Natural killer cell (primary cell): ENCODE measurements around the gene SERP1. TPM values are rescaled to one million over a fixed set of nuclear protein-coding genes. Genes with fewer than 3 reads are reported as not detected.

Experiments used
- ATAC-seq, 3 donors: fragments of 150-1000 bp in 2 of 3; fragments of 200-7000 bp in 1 of 3; cut with Tn5 transposase; 1 replicate in 1 of 3; 2 replicates in 2 of 3; pipeline ENCODE4 v1.10.0; 2021; ENCODE audit warnings: mild to moderate bottlenecking in 2 of 3, moderate library complexity in 2 of 3
- DNase-seq, 2 donors: peaks; one replicate each; pipeline versions ENCODE4 v3.0.0 to v3.0.0-alpha.2; 2013 to 2021; ENCODE audit warnings: mixed read lengths in 1 of 2
- H3K27ac ChIP-seq: one replicate; pipeline ENCODE4 v1.5.1; 2013; ENCODE audit warnings: mild to moderate bottlenecking, low read length
- H3K27me3 ChIP-seq: one replicate; pipeline ENCODE4 v1.6.1; 2013; ENCODE audit warnings: low read length; ENCODE audit not compliant: control insufficient read depth, insufficient read depth
- H3K36me3 ChIP-seq: one replicate; pipeline ENCODE4 v1.6.1; 2013; ENCODE audit warnings: low read length; ENCODE audit not compliant: control insufficient read depth, insufficient read depth
- H3K4me1 ChIP-seq: one replicate; pipeline ENCODE4 v1.6.1; 2013; ENCODE audit warnings: low read length; ENCODE audit not compliant: control insufficient read depth, insufficient read depth
- H3K4me3 ChIP-seq: one replicate; pipeline ENCODE4 v1.5.1; 2013; ENCODE audit warnings: low read length
- H3K9me3 ChIP-seq: one replicate; pipeline ENCODE4 v1.6.1; 2013; ENCODE audit warnings: low read length; ENCODE audit not compliant: control insufficient read depth, insufficient read depth
- H3K27ac Mint-ChIP-seq, 2 donors: one replicate each; pipeline ENCODE4 v1.8.0; 2022; ENCODE audit warnings: mild to moderate bottlenecking in 2 of 2, mixed read lengths in 2 of 2, moderate library complexity in 1 of 2
- H3K27me3 Mint-ChIP-seq, 2 donors: one replicate each; pipeline ENCODE4 v1.8.0; 2022; ENCODE audit warnings: low read depth in 2 of 2, mixed read lengths in 2 of 2
- H3K36me3 Mint-ChIP-seq: one replicate; pipeline ENCODE4 v1.8.0; 2022; ENCODE audit warnings: mixed read lengths
- H3K4me1 Mint-ChIP-seq, 2 donors: one replicate each; pipeline ENCODE4 v1.8.0; 2022; ENCODE audit warnings: mixed read lengths in 2 of 2
- H3K4me3 Mint-ChIP-seq: one replicate; pipeline ENCODE4 v1.8.0; 2022; ENCODE audit warnings: mild to moderate bottlenecking, moderate library complexity, mixed read lengths
- H3K9me3 Mint-ChIP-seq, 2 donors: one replicate each; pipeline ENCODE4 v1.8.0; 2022; ENCODE audit warnings: mixed read lengths in 2 of 2
- WGBS: methylation state at CpG from one replicate; pipeline ENCODE4 v1.1.7; 2013; ENCODE audit warnings: missing lambda C conversion rate; ENCODE audit not compliant: insufficient coverage; 5-methylcytosine and 5-hydroxymethylcytosine counted together
- intact Hi-C: fragments of 100-400 bp; cut with micrococcal nuclease; formaldehyde crosslinking; loops from one replicate; pipeline ENCODE4 v1.14.2; 2022
- total RNA-seq, 4 donors: library from RNA; stranded (reverse); fragments of 120-200 nt in 1 of 4; gene quantifications; one replicate each; pipeline versions ENCODE4 v1.2.3 to v1.2.4, GENCODE V29; 2013 to 2022
- TF ChIP-seq, protein P1 (sequence below): fragments of 200-600 bp; IDR thresholded peaks from one replicate; pipeline ENCODE4 v1.8.0; 2022; ENCODE audit warnings: antibody characterized with exemption

The SERP1 gene
- total RNA-seq, 3 donors from 2014 or later (not counting 1 experiment from before 2014, with no cell fraction given), result 91.1 to 106 (median 94.9) TPM

DNA sequence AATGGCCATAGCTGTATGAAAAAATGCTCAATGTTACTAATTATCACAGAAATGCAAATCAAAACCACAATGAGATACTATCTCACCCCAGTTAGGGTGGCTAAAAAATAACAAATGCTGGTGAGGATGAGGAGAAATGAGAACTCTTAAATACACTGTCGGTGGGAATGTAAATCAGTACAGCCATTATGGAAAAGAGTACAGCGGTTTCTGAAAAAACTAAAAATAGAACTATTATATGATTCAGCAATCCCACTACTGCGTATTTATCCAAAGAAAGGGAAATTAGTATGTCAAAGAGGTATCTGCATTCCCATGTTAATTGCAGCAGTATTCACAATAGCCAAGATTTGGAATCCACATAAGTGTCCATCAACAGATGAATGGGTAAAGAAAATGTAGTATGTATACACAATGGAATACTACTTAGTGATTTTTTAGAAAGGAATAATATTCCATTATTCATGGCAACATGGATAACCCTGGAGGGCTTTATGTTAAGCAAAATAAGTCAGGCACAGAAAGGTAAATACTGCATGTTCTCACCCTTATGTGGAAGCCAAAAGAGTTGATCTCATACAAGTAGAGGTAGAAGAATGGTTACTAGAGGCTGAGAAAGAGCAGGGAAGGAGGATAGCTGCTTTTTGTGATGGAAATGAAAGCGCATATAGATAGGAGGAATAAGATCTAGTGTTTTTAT is 35.0 kb downstream of the SERP1 start:
- Mint-ChIP-seq H3K4me3 (no peak overlapping the region), H3K27me3 (peaks cover 12 to 33% of the 10 kb centered on the region in 2 donors), H3K9me3 (no peaks in the 10 kb centered on the region), H3K36me3 (no peaks in the 10 kb centered on the region), H3K27ac (no peak overlapping the region), H3K4me1 (no peaks in the 10 kb centered on the region)
- TF ChIP-seq, protein P1, sequence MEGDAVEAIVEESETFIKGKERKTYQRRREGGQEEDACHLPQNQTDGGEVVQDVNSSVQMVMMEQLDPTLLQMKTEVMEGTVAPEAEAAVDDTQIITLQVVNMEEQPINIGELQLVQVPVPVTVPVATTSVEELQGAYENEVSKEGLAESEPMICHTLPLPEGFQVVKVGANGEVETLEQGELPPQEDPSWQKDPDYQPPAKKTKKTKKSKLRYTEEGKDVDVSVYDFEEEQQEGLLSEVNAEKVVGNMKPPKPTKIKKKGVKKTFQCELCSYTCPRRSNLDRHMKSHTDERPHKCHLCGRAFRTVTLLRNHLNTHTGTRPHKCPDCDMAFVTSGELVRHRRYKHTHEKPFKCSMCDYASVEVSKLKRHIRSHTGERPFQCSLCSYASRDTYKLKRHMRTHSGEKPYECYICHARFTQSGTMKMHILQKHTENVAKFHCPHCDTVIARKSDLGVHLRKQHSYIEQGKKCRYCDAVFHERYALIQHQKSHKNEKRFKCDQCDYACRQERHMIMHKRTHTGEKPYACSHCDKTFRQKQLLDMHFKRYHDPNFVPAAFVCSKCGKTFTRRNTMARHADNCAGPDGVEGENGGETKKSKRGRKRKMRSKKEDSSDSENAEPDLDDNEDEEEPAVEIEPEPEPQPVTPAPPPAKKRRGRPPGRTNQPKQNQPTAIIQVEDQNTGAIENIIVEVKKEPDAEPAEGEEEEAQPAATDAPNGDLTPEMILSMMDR, result no peak
- Histone ChIP-seq H3K27ac (no peak overlapping the region), H3K9me3 (no peaks in the 10 kb centered on the region), H3K27me3 (no peaks in the 10 kb centered on the region), H3K4me1 (no peaks in the 10 kb centered on the region), H3K4me3 (no peak overlapping the region), H3K36me3 (no peaks in the 10 kb centered on the region)
- WGBS, result no CpG with 5 or more reads among the region's 4 CpGs
- ATAC-seq (no peak), DNase-seq (no peak)
- intact Hi-C loops, result no loop called here

- Mint-ChIP-seq H3K27ac (no peak overlapping the region), H3K36me3 (no peaks in the 10 kb centered on the region), H3K9me3 (no peaks in the 10 kb centered on the region), H3K27me3 (peaks cover 12 to 26% of the 10 kb centered on the region in 2 donors), H3K4me1 (no peaks in the 10 kb centered on the region), H3K4me3 (no peak overlapping the region)
- ATAC-seq, result no peak
- H3K4me3 ChIP-seq, result no peak overlapping the region
- intact Hi-C loops, result no loop called here
- no peak overlapping the region for H3K27ac ChIP-seq
- no peaks in the 10 kb centered on the region for H3K4me1 ChIP-seq
- WGBS, result 89% methylated on average over 2 of the region's 2 CpGs
- no peaks in the 10 kb centered on the region for H3K9me3 ChIP-seq
- no peak for DNase-seq
- H3K27me3 ChIP-seq, result no peaks in the 10 kb centered on the region
- TF ChIP-seq, protein P1, result no peak
- H3K36me3 ChIP-seq, result no peaks in the 10 kb centered on the region
These were observed 36.5 kb downstream of the SERP1 start for GRCh38 chr3:150509780-150510179.

GRCh38 chr3:150508401-150508800 is 37.9 kb downstream of the SERP1 start:
- H3K4me1 Mint-ChIP-seq, result no peaks in the 10 kb centered on the region
- ATAC-seq, result no peak
- no peak overlapping the region for H3K4me3 Mint-ChIP-seq
- no peak overlapping the region for H3K4me3 ChIP-seq
- TF ChIP-seq, protein P1, result no peak
- no peaks in the 10 kb centered on the region for H3K9me3 ChIP-seq
- intact Hi-C loops, result no loop called here
- H3K27ac ChIP-seq, result no peak overlapping the region
- H3K4me1 ChIP-seq, result no peaks in the 10 kb centered on the region
- H3K27me3 ChIP-seq, result no peaks in the 10 kb centered on the region
- no peak overlapping the region for H3K27ac Mint-ChIP-seq
- peaks cover 14 to 26% of the 10 kb centered on the region in 2 donors for H3K27me3 Mint-ChIP-seq
- H3K9me3 Mint-ChIP-seq, result no peaks in the 10 kb centered on the region
- no peaks in the 10 kb centered on the region for H3K36me3 ChIP-seq
- H3K36me3 Mint-ChIP-seq, result no peaks in the 10 kb centered on the region
- DNase-seq, result no peak

DNA sequence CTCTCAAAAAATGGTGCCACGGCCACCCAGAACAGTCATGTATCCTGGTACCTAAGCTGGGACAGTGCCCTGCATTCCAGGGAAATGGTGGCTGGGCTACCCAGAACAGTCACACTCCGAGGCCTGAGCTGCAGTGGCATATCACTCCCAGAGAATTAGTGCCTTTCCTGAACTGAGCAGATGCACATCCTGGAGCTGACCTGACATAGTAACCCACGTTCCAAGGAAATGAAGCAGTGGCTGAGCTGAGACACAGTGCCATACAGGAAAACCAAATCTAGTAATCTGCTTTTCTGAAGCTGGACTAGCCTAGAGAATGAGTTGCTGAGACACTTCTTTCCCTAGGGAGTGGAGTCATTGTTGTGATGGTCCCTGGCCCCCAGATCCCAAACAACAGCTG is 41.8 kb downstream of the SERP1 start:
- Histone ChIP-seq H3K9me3 (no peaks in the 10 kb centered on the region), H3K36me3 (no peaks in the 10 kb centered on the region), H3K27me3 (no peaks in the 10 kb centered on the region), H3K27ac (no peak overlapping the region), H3K4me3 (no peak overlapping the region), H3K4me1 (no peaks in the 10 kb centered on the region)
- no peaks in the 10 kb centered on the region for H3K36me3 Mint-ChIP-seq
- H3K9me3 Mint-ChIP-seq, result no peaks in the 10 kb centered on the region
- H3K27ac Mint-ChIP-seq, result no peak overlapping the region
- no peak for DNase-seq
- H3K4me1 Mint-ChIP-seq, result no peaks in the 10 kb centered on the region
- WGBS, result 80% methylated on average over 3 of the region's 3 CpGs
- peaks cover 2 to 24% of the 10 kb centered on the region in 2 donors for H3K27me3 Mint-ChIP-seq
- H3K4me3 Mint-ChIP-seq, result no peak overlapping the region
- no peak for ATAC-seq
- intact Hi-C loops, result no loop called here
- TF ChIP-seq, protein P1, result no peak
